HG03571 (cell line): ENCODE results near the gene C15orf39.
"Not testable (repeated sequence)": the region's sequence is repeated elsewhere in the genome, so short reads cannot be mapped to it uniquely, and the experiment has no call there.

Source experiments
- ATAC-seq: cut with Tn5 transposase; IDR thresholded peaks from one replicate; pipeline ENCODE4 v1.9.1; 2021; ENCODE audit not compliant: unreplicated experiment

The C15orf39 gene

DNA sequence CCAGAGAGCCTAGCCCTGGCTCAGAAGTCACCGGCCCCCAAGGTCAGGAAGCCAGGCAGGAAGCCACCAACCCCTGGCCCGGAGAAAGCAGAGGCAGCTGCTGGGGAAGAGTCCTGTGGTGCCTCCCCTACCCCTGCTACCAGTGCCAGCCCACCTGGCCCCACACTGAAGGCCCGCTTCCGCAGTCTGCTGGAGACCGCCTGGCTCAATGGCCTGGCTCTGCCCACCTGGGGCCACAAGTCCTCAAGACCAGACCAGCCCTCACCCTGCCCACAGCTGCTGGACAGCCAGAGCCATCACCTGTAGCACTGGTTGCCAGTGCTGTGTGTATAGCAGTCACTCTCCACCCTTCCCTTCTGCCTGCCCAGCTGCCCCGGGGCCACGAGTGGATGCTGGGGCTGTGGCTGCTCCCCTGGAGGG lies 9.1 kb downstream of the C15orf39 start:
- no peak for ATAC-seq

- ATAC-seq = no peak
Observed at GRCh38 chr15:75211436-75212199, 9.9 kb downstream of the C15orf39 start.

GRCh38 chr15:75212200-75212858 lies 10.6 kb downstream of the C15orf39 start:
- ATAC-seq = no peak

DNA sequence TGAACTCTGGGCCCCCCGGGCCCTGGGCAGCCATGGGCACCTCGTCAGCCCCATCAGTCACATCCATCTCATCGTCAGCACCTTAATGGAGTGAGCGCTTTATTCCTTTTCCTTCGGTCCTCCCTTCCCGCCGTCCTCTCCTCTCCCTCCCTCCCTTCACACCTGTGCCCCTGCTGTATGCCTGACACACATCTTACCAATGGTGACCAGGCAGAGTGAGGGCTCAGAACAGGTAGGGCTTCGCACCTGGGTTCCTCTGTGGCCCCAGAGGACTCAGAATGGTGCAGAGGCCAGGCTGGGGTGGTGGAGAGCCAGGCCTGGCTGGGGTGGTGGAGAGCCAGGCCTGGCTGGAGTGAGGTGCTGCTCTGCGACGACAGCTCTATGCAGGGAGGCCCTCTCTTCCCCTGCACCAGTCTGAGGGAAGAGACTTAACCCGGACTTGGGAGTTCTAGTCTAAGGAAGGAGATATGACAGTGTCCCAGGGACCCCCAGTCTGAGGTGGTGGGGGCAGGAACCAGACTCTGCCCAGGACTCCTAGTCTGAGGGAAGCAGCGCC lies 11.6 kb downstream of the C15orf39 start:
- no peak for ATAC-seq

DNA sequence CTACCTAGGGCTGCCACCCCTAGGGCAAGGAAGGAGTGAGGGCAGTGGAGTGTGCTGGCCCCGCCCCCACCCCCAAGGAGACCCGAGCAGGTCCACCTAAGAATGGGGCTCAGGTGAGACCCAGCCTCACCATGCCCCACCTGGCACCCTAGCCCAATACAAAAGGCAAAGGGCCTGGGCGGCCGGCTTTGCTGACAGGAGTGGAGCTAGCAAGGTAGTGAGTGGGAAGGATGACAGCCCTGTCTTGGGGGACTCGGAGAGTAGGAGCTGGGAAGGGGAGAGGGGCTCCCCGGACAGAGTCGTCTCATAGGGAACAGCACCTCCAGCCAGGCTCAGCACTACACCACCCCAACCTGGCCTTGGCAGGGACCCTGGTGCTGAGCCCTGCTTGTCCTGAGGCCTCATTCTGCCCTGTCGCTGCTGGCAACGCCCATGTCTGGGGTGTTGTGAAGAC lies 12.1 kb downstream of the C15orf39 start:
- no peak for ATAC-seq

GRCh38 chr15:75214293-75215096 lies 12.8 kb downstream of the C15orf39 start:
- no peak for ATAC-seq

GRCh38 chr15:75215107-75216004 lies 13.7 kb downstream of the C15orf39 start:
- no peak for ATAC-seq

DNA sequence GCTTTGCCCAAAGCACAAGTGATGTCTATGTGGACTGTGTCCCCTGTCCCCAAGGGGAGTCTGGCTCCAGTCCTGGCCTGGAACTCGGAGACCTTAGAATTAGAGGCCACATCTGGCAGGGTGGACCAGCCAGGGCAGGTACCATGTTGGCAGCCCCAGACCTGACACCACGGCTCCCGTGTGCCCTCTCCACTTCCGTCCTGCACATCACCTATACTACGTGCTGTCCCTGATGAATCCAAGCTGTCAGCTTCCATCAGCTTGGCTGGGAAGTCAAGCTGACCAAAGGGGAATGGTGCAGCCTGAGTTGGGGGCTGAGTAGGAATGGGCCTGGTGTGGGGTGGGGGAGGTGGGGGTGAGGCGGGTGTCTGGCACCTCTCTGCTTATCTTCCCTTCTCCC lies 15.3 kb downstream of the C15orf39 start:
- no peak for ATAC-seq

DNA sequence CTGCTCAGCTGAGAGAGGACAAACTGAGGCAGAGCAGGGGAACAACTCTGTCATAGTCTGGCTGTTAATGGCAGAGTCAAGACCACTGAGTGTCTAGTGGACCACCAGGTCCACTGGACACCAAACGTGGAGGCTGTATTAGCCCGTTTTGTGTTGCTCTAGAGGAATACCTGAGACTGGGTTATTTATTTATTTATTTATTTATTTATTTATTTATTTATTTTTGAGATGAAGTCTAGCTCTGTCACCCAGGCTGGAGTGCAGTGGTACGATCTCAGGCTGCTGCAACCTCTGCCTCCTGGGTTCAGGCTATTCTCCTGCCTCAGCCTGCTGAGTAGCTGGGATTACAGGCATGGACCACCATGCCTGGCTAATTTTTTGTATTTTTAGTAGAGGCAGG lies 15.9 kb downstream of the C15orf39 start:
- not testable (repeated sequence) for ATAC-seq

DNA sequence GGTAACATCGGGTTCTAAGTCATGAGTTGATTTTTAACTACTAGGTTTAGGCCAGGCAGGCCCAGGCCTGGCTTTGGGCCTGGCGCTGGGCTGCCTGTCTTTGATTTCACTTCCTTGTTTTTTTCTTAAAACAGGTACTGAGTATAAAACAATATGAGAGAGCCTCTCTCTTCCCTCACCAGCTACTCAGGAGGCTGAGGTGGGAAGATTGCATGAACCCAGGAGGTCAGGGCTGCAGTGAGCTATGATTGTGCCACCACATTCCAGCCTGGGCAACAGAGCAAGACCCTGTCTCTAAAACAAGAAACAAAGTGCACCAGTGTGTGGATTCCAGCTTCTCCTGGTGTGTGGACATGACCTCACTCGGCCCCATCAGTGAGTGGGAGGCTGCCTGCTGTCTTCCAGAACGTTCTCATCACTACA lies 17.8 kb downstream of the C15orf39 start:
- ATAC-seq = not testable (repeated sequence)

GRCh38 chr15:75223688-75224087 lies 22.0 kb downstream of the C15orf39 start:
- ATAC-seq = no peak

GRCh38 chr15:75224281-75224680 lies 22.6 kb downstream of the C15orf39 start:
- no peak for ATAC-seq

DNA sequence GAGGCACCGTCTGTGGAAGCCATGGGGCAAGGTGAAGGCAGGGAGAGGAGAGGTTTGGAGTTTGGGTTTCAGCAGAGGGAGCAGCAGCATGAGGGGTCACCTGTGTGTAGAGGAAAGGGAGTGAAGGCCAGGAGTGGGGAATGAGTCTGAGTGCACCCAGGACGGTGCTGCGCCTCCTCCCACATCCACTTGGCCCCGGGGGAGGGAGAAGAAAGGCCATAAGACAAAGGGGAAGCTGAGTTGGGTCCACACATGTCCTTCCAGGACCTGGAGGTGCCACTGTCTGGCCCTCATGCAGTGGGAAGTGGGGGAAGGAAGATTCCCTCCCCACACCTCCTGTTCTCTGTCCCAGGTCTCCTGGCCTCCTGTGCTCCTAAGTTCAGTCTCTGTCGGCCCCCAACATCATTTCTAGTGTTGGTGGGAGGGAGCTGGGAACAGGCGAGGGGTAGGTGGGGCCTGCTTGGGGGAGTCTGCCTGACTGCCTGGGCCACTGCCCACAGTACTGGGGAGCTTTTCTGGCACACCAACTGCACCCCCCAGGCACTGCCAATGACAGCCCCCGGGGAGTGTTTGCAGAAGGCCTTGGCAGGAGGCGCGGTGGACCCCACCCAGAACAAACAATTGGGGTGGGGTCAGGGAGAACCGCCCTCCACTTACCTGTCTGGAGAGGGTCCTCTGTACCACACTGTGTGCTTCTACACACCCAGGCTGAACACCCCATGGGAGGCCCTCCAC lies 23.6 kb downstream of the C15orf39 start:
- ATAC-seq = not testable (repeated sequence)

DNA sequence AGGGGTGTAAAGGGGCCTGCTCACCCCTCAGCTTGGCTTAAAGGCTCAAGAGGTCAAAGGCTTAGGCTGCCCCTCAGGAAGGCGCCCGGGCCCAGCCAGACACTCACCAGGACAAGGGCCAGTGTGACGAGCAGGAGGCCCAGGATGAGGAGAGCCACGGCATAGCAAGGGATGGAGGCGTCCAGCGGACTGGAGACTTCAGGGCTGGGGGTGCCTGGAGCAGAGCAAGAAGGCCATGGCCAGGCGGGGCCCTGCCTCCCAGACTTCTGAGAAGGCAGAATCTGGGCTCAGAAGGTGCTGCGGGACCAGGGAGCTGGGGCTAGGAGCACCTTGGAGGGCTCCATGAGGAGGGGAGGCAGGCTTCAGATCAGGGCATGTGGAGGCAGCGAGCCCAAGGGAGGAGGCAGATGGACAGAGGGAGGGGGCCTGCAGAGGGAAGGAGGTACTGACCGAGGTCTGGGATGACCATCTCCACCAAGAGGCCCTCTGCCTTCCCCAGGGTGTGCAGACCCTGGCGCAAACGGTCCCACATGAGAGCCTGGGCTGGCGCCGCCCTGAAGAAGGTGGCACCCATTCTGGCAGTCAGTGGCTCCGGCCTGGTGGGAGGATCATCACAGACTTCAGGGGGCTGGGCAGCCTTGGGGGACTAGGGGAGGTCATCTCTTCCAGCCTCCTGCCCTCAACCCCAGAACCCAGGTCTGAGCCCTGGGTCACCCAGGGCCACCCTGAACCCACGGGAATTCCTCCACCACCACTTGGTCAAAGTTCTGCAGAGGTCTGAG lies 24.5 kb downstream of the C15orf39 start:
- ATAC-seq = no peak

- ATAC-seq = not testable (repeated sequence)
Observed at GRCh38 chr15:75227112-75227511, 25.4 kb downstream of the C15orf39 start.

- ATAC-seq = no peak
Observed at GRCh38 chr15:75227663-75228280, 26.1 kb downstream of the C15orf39 start.

DNA sequence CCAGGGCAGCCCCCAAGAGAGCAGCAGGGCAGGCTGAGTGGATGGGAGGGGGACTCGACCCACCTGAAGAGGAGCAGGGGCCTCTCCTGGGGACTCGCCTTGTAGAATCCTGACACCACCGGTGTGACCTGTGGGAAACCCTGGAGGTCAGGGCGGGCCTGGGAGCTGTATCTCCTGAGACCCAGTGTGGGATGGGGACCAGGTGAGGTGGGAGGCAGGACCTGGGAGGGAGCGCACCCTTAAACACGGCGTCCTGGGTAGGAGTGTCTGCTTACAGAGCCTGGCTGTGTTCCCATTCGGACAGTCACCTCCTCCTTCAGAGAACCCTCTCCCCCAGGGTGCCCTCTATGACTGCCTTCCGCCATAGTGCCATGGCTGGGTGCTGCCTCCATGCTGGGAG lies 27.1 kb downstream of the C15orf39 start:
- no peak for ATAC-seq
